GM21423 (cell line): ENCODE data around the gene WDR77.

Experiments used
- ATAC-seq: cut with Tn5 transposase; IDR thresholded peaks from one replicate; pipeline ENCODE4 v1.9.1; 2021; ENCODE audit warnings: mild to moderate bottlenecking, moderate library complexity; ENCODE audit not compliant: unreplicated experiment

WDR77 gene

DNA sequence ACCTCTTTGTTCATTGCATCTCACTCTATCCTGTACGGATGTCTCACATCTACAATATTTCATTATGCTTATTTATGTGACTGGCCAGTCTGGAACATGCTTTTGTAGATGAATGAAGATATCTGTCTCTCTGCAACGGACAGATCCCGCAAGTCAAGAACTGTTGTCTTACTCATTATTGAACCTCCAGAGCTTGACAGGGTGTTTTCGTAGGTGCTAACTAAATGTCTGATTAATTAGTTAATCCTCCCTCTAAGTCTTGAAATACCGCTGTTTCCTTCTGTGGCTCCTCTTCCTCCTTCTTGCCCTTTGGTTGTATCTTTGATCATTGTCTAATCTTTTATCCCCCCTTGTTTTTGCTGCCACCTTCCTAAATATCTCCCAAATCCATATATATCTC lies 21.5 kb upstream of the WDR77 start:
- ATAC-seq = no peak

DNA sequence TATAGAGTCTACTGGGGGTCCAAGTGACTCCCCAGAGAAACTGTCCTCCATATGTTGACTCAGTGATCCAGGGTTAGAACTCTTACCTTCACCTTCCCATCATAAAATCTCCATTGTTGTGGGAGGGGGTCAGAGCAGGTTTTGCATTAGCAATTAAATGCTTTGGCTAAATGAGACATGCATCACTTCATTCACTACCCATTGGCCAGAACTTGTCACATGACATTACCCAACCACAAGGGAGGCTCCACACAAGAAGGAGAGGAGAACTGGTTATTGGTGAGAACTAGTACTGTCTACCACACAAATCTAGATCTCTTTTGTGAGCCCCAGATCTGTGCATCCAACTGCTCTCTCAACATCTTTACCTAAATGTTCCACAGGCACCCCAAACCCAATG lies 20.5 kb upstream of the WDR77 start:
- ATAC-seq = no peak

DNA sequence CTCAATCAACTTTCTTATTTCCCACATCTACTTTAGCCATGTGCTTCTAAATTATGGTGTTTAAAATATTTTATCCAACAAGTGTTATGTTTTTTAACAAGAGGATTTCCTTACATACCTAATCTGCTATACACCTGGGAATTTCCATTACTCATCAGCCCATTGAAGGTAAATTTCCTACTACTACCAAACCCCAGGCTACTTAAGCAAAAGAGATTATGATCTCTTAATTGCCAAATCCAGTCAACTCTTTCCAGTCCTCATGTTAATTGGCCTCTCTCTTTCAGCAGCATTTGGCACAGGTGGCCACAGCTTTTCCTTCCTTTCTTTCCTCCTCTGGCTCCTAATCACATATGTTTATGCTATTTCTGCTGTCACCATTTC lies 19.7 kb upstream of the WDR77 start:
- no peak for ATAC-seq

- ATAC-seq = no peak
Observed at GRCh38 chr1:111467865-111468716, 19.0 kb upstream of the WDR77 start.

- no peak for ATAC-seq
Observed at GRCh38 chr1:111466480-111466879, 17.4 kb upstream of the WDR77 start.

GRCh38 chr1:111465754-111466153 lies 16.7 kb upstream of the WDR77 start:
- ATAC-seq = no peak

- ATAC-seq = no peak
Observed at GRCh38 chr1:111463029-111463683, 14.1 kb upstream of the WDR77 start.

DNA sequence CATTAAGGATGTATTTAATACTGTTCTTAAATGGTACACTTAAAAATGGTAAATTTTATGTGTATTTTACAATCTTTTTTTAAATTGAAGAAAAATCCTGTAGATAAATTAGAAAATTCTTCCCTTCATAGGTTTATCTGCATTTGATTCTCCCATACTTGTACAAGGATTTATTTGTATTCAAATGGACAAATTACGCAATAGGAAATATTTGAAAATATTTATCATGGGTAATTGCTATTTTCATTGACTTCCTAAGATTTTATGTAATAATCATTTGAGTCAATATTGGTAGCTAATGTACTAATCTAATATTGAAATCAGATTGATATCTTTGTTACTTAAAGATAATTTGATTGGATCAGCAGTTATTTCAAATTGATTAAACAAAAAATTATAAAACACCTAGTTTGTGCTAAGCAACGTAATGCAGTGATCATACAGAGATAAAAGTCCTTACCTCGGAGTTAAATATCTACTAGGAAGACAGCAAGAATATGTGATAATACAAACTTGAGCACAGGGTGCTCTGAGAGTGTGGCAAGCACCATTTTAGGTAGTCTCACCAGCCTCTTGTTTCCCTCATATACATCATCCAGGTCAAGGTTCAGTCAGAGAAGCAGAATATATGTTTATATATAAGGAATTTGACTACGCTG lies 13.4 kb upstream of the WDR77 start:
- ATAC-seq = no peak

GRCh38 chr1:111461765-111462164 lies 12.7 kb upstream of the WDR77 start:
- ATAC-seq = no peak

- no peak for ATAC-seq
Observed at GRCh38 chr1:111455642-111456031, 6.6 kb upstream of the WDR77 start.

GRCh38 chr1:111454859-111455641 lies 6.0 kb upstream of the WDR77 start:
- ATAC-seq = no peak

- ATAC-seq = no peak
Observed at GRCh38 chr1:111453706-111454105, 4.7 kb upstream of the WDR77 start.

GRCh38 chr1:111452581-111452980 lies 3.5 kb upstream of the WDR77 start:
- no peak for ATAC-seq

- ATAC-seq = no peak
Observed at GRCh38 chr1:111450185-111450584, 1.1 kb upstream of the WDR77 start.

GRCh38 chr1:111449703-111450017 lies 604 bp upstream of the WDR77 start:
- no peak for ATAC-seq

GRCh38 chr1:111448482-111448917 lies 556 bp downstream of the WDR77 start:
- ATAC-seq = no peak

- ATAC-seq = no peak
Observed at GRCh38 chr1:111446967-111447892, 1.8 kb downstream of the WDR77 start.

GRCh38 chr1:111446546-111446945 lies 2.5 kb downstream of the WDR77 start:
- ATAC-seq = no peak

DNA sequence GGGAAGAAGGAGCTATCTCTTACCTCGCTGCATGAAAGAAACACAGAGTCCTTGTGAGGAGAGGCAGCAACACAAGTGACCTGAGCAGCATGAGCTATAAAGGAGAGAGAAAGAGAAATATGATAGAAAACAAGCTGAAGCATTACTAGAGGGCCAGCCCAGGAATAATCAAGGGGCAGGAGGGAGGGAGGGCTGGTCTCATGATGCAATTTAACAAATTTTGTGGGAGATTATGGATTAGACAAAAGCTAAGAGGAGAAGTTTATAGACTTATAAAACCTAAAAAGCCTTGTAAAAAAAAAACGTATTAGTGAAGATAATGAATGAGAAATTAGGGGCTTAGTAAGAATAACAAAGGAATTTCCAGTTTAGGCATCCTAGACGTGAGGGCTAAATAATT lies 5.0 kb downstream of the WDR77 start:
- ATAC-seq = no peak

GRCh38 chr1:111442457-111442856 lies 6.6 kb downstream of the WDR77 start:
- no peak for ATAC-seq
